Smooth muscle cell (in vitro differentiated cells): ENCODE measurements around the gene LSAMP. TPM values are rescaled to one million over a fixed set of nuclear protein-coding genes. Genes with fewer than 3 reads are reported as not detected.

Experiments used
- DNase-seq: peaks from one replicate; lab custom pipeline; 2025; ENCODE audit not compliant: unreplicated experiment; lab: John Stamatoyannopoulos, UW
- H2AFZ ChIP-seq: fragments of 200-600 bp; sonication (generic); 2 replicates; pipeline ENCODE4 v1.6.0; 2016; ENCODE audit warnings: antibody characterized with exemption, low read depth, mild to moderate bottlenecking
- H3F3A ChIP-seq: fragments of 200-600 bp; sonication (generic); 2 replicates; pipeline ENCODE4 v1.6.0; 2017; ENCODE audit warnings: antibody characterized with exemption, low read depth
- H3K27ac ChIP-seq: fragments of 200-600 bp; sonication (generic); 2 replicates; pipeline ENCODE4 v1.5.1; 2016; ENCODE audit warnings: low read depth, mild to moderate bottlenecking
- H3K27me3 ChIP-seq: fragments of 200-600 bp; sonication (generic); 2 replicates; pipeline ENCODE4 v1.6.1; 2016; ENCODE audit warnings: low read depth, mild to moderate bottlenecking
- H3K36me3 ChIP-seq: fragments of 200-600 bp; sonication (generic); 2 replicates; pipeline ENCODE4 v1.5.1; 2016; ENCODE audit warnings: low read depth
- H3K4me1 ChIP-seq: fragments of 200-600 bp; sonication (generic); 2 replicates; pipeline ENCODE4 v1.5.1; 2016; ENCODE audit warnings: low read depth
- H3K4me2 ChIP-seq: fragments of 200-600 bp; sonication (generic); 2 replicates; pipeline ENCODE4 v1.6.0; 2016; ENCODE audit warnings: mild to moderate bottlenecking
- H3K4me3 ChIP-seq: fragments of 200-600 bp; sonication (generic); 2 replicates; pipeline ENCODE4 v1.5.1; 2016; ENCODE audit warnings: mild to moderate bottlenecking
- H3K79me2 ChIP-seq: fragments of 200-600 bp; sonication (generic); 2 replicates; pipeline ENCODE4 v1.6.0; 2016; ENCODE audit warnings: low read depth, mild to moderate bottlenecking
- H3K9ac ChIP-seq: fragments of 200-600 bp; sonication (generic); 2 replicates; pipeline ENCODE4 v1.6.0; 2016; ENCODE audit warnings: low read depth
- H3K9me3 ChIP-seq: fragments of 200-600 bp; sonication (generic); replicated peaks from 2 replicates; pipeline ENCODE4 v1.5.1; 2016; ENCODE audit warnings: low read depth
- H4K20me1 ChIP-seq: fragments of 200-600 bp; sonication (generic); 2 replicates; pipeline ENCODE4 v1.6.0; 2016; ENCODE audit warnings: low read depth
- CTCF ChIP-seq: fragments of 200-600 bp; sonication (generic); IDR thresholded peaks from 2 replicates; pipeline ENCODE4 v1.5.1; 2017; ENCODE audit warnings: borderline replicate concordance, mild to moderate bottlenecking, antibody characterized with exemption; ENCODE audit not compliant: insufficient read depth, poor library complexity, severe bottlenecking
- WGBS: methylation state at CpG from one replicate; pipeline ENCODE4 v1.1.7; 2016; ENCODE audit warnings: low lambda C conversion rate; 5-methylcytosine and 5-hydroxymethylcytosine counted together
- polyA plus RNA-seq: library from polyadenylated mRNA; unstranded; fragments of >200 nt; fragmentation: Nextera tagmentation; extraction: Ambion mirVana; gene quantifications from 2 replicates; pipeline ENCODE4 v1.2.1, GENCODE V29; 2016
- total RNA-seq: library from RNA; depleted of rRNA; stranded (reverse); fragments of >200 nt; gene quantifications from 2 replicates; pipeline ENCODE4 v1.2.3, GENCODE V29; 2014

LSAMP gene
- total and polyA plus RNA-seq, 2 experiments from 2014 or later = 11.2 to 13.6 TPM

DNA sequence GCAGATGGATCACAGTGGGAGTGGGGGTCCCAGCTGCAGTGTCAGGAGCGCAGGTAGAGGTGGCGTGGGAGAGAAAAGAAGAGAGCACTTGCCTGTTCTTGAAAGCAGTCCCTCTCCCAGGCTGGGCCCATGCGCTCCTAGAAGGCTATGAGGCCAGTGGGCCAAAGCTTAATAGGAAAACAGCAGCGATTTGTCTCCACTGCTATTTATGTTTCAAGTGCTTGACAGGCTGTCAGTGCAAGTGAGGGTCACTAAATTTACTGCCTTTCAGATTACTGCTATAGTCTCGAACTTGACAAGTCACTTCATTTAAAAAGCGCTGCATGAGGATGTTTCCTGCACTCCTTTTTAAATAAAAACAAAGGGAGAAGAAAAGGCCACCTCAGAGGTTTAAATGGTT lies 582.4 kb downstream of the LSAMP start:
- H3K4me1 ChIP-seq = peaks cover 4% of the 10 kb centered on the region
- H3K4me3 ChIP-seq = no peak overlapping the region
- H3K9ac ChIP-seq = no peak overlapping the region
- H3K79me2 ChIP-seq = no peaks in the 10 kb centered on the region
- TF ChIP-seq CTCF = no peak
- no peaks in the 10 kb centered on the region for H3K36me3 ChIP-seq
- H4K20me1 ChIP-seq = no peaks in the 10 kb centered on the region
- H3K9me3 ChIP-seq = no peaks in the 10 kb centered on the region
- H3K27me3 ChIP-seq = no peaks in the 10 kb centered on the region
- 56% methylated on average over 6 of the region's 6 CpGs for WGBS
- no peak overlapping the region for H3K4me2 ChIP-seq
- DNase-seq = no peak
- no peak overlapping the region for H3K27ac ChIP-seq
- no peak overlapping the region for H2AFZ ChIP-seq
- no peaks in the 10 kb centered on the region for H3F3A ChIP-seq

- Histone ChIP-seq H4K20me1 (no peaks in the 10 kb centered on the region), H2AFZ (no peak overlapping the region), H3K79me2 (no peaks in the 10 kb centered on the region), H3K27me3 (no peaks in the 10 kb centered on the region), H3K27ac (no peak overlapping the region), H3K9ac (no peak overlapping the region), H3K4me2 (no peak overlapping the region), H3K4me3 (no peak overlapping the region), H3K9me3 (no peaks in the 10 kb centered on the region), H3K36me3 (no peaks in the 10 kb centered on the region), H3F3A (no peaks in the 10 kb centered on the region), H3K4me1 (peaks cover 4% of the 10 kb centered on the region)
- 35% methylated on average over 1 of the region's 1 CpG for WGBS
- no peak for DNase-seq
- TF ChIP-seq CTCF = no peak
These were observed 583.2 kb downstream of the LSAMP start for GRCh38 chr3:115862099-115862498.

- Histone ChIP-seq H2AFZ (no peak overlapping the region), H3K4me1 (peaks cover 4% of the 10 kb centered on the region), H3K27ac (no peak overlapping the region), H3K9ac (no peak overlapping the region), H4K20me1 (no peaks in the 10 kb centered on the region), H3K9me3 (no peaks in the 10 kb centered on the region), H3F3A (no peaks in the 10 kb centered on the region), H3K4me2 (no peak overlapping the region), H3K79me2 (no peaks in the 10 kb centered on the region), H3K4me3 (no peak overlapping the region), H3K36me3 (no peaks in the 10 kb centered on the region), H3K27me3 (no peaks in the 10 kb centered on the region)
- 69% methylated on average over 6 of the region's 6 CpGs for WGBS
- no peak for DNase-seq
- peak; percentile 14 for TF ChIP-seq CTCF
These were observed 584.0 kb downstream of the LSAMP start for GRCh38 chr3:115861166-115861733.

GRCh38 chr3:115860766-115861165 lies 584.5 kb downstream of the LSAMP start:
- no peak overlapping the region for H3K4me2 ChIP-seq
- no peaks in the 10 kb centered on the region for H3K79me2 ChIP-seq
- no peak for TF ChIP-seq CTCF
- no peak overlapping the region for H3K9ac ChIP-seq
- H2AFZ ChIP-seq = no peak overlapping the region
- H3K4me1 ChIP-seq = peaks cover 4% of the 10 kb centered on the region
- H3K27ac ChIP-seq = no peak overlapping the region
- 92% methylated on average over 2 of the region's 2 CpGs for WGBS
- no peaks in the 10 kb centered on the region for H3K36me3 ChIP-seq
- no peaks in the 10 kb centered on the region for H3K27me3 ChIP-seq
- H3K9me3 ChIP-seq = no peaks in the 10 kb centered on the region
- no peaks in the 10 kb centered on the region for H4K20me1 ChIP-seq
- no peak for DNase-seq
- no peak overlapping the region for H3K4me3 ChIP-seq
- H3F3A ChIP-seq = no peaks in the 10 kb centered on the region
